ENCODE data around the gene MFRP. TPM values are rescaled to one million over a fixed set of nuclear protein-coding genes. Genes with fewer than 3 reads are reported as not detected.

MFRP gene
- total RNA-seq, 4 donors from 2014 or later: not detected

- DNase-seq (ENCODE audit: low spot score in 2 of 2): no peak
- TF ChIP-seq CTCF (IDR thresholded peaks at IDR 0.05): no peak
- no peak for TF ChIP-seq POLR2A (IDR thresholded peaks at IDR 0.05)
- 67 to 73% methylated on average over 9 of the region's 9 CpGs for WGBS, 2 donors
- intact Hi-C loops (cut with DNase I; ENCODE audit: low total_unique reads): loop anchor here (5.0 kb wide), 1 partner anchor 117 kb away; no protein-coding TSS in a partner anchor
- no peak overlapping the region for H3K4me3 ChIP-seq (ENCODE audit: low read depth, poor library complexity, severe bottlenecking)
Observed at GRCh38 chr11:119355091-119355843, 8.8 kb upstream of the MFRP start.

- TF ChIP-seq CTCF (IDR thresholded peaks at IDR 0.05) (no peak), POLR2A (IDR thresholded peaks at IDR 0.05) (no peak)
- 19 to 35% methylated on average over 4 of the region's 4 CpGs for WGBS, 2 donors
- no peak for DNase-seq (ENCODE audit: low spot score in 2 of 2)
- H3K4me3 ChIP-seq (ENCODE audit: low read depth, poor library complexity, severe bottlenecking): no peak overlapping the region
- intact Hi-C loops (cut with DNase I; ENCODE audit: low total_unique reads): no loop called here
Observed at GRCh38 chr11:119352857-119353260, 6.4 kb upstream of the MFRP start.

- no peak for TF ChIP-seq POLR2A (IDR thresholded peaks at IDR 0.05)
- no peak for TF ChIP-seq CTCF (IDR thresholded peaks at IDR 0.05)
- no peak for DNase-seq (ENCODE audit: low spot score in 2 of 2)
- intact Hi-C loops (cut with DNase I; ENCODE audit: low total_unique reads): no loop called here
- WGBS, 2 donors: 54 to 70% methylated on average over 2 of the region's 2 CpGs
- H3K4me3 ChIP-seq (ENCODE audit: low read depth, poor library complexity, severe bottlenecking): no peak overlapping the region
Observed at GRCh38 chr11:119351232-119351631, 4.7 kb upstream of the MFRP start.

GRCh38 chr11:119350302-119350701 is 3.8 kb upstream of the MFRP start:
- intact Hi-C loops (cut with DNase I; ENCODE audit: low total_unique reads): no loop called here
- no peak for DNase-seq (ENCODE audit: low spot score in 2 of 2)
- no peak for TF ChIP-seq POLR2A (IDR thresholded peaks at IDR 0.05)
- no peak for TF ChIP-seq CTCF (IDR thresholded peaks at IDR 0.05)
- H3K4me3 ChIP-seq (ENCODE audit: low read depth, poor library complexity, severe bottlenecking): no peak overlapping the region
- 86% methylated on average over 6 of the region's 6 CpGs for WGBS, 2 donors

GRCh38 chr11:119347940-119348605 is 1.6 kb upstream of the MFRP start:
- intact Hi-C loops (cut with DNase I; ENCODE audit: low total_unique reads): no loop called here
- H3K4me3 ChIP-seq (ENCODE audit: low read depth, poor library complexity, severe bottlenecking): no peak overlapping the region
- 59 to 60% methylated on average over 16 of the region's 16 CpGs for WGBS, 2 donors
- no peak for DNase-seq (ENCODE audit: low spot score in 2 of 2)
- TF ChIP-seq POLR2A (IDR thresholded peaks at IDR 0.05) (no peak), CTCF (IDR thresholded peaks at IDR 0.05) (no peak)
